ENCODE data around the gene PDGFD.

GRCh38 chr11:103872748-103873147 is 291.2 kb downstream of the PDGFD start:
- TF ChIP-seq TAF1 (IDR thresholded peaks at IDR 0.05; ENCODE audit: borderline replicate concordance, low read depth, low read length) (no peak), POLR2A (IDR thresholded peaks at IDR 0.05; ENCODE audit: low read depth, low read length) (no peak), POLR2AphosphoS5 (IDR thresholded peaks at IDR 0.05; ENCODE audit: low read depth, low read length) (no peak)

Data from GM12892 (cell line).